Brain microvascular endothelial cell (primary cell): ENCODE results near the gene REXO1.

Experiments
- DNase-seq: peaks from one replicate; pipeline ENCODE4 v3.0.0-alpha.2; 2020
- H3K27ac ChIP-seq: fragments of 250-450 bp; sonication (Bioruptor Pico); 2 replicates; pipeline ENCODE4 v1.5.1; 2020; ENCODE audit warnings: mild to moderate bottlenecking, moderate library complexity
- H3K27me3 ChIP-seq: fragments of 250-450 bp; sonication (Bioruptor Pico); replicated peaks from 2 replicates; pipeline ENCODE4 v1.5.1; 2020; ENCODE audit warnings: mild to moderate bottlenecking
- H3K36me3 ChIP-seq: fragments of 250-450 bp; sonication (Bioruptor Pico); replicated peaks from 2 replicates; pipeline ENCODE4 v1.5.1; 2020; ENCODE audit warnings: mild to moderate bottlenecking
- H3K4me3 ChIP-seq: 2 replicates; pipeline ENCODE4 v1.5.1; 2011; ENCODE audit warnings: low read depth, mild to moderate bottlenecking, control low read depth, low read length, moderate library complexity
- CTCF ChIP-seq: IDR thresholded peaks from 2 replicates; pipeline ENCODE4 v1.5.1; 2011; ENCODE audit warnings: low read depth, mild to moderate bottlenecking, moderate library complexity, low read length, control low read depth, inconsistent platforms; ENCODE audit errors: missing control alignments
- in situ Hi-C: cut with HindIII; loops from 2 replicates; pipeline ENCODE4 v1.10.0; 2017; ENCODE audit warnings: low sequenced_read_pairs, low pct_ligation_motif_present

Gene REXO1

GRCh38 chr19:1768248-1768647 lies 80.0 kb downstream of the REXO1 start:
- H3K27me3 ChIP-seq, result peaks cover 46% of the 10 kb centered on the region

GRCh38 chr19:1767464-1767933 lies 80.8 kb downstream of the REXO1 start:
- DNase-seq, result no peak
- Histone ChIP-seq H3K4me3 (no peak overlapping the region), H3K27me3 (peaks cover 50% of the 10 kb centered on the region), H3K36me3 (no peaks in the 10 kb centered on the region), H3K27ac (no peak overlapping the region)
- in situ Hi-C loops, result no loop called here
- TF ChIP-seq CTCF, result peak; percentile 97

More at GRCh38 chr19:1768248-1768647, 80.0 kb downstream of the REXO1 start:
- H3K27ac ChIP-seq, result no peak overlapping the region
- TF ChIP-seq CTCF, result peak; percentile 55
- no peak for DNase-seq
- in situ Hi-C loops, result no loop called here
- no peaks in the 10 kb centered on the region for H3K36me3 ChIP-seq
- H3K4me3 ChIP-seq, result no peak overlapping the region

GRCh38 chr19:1766800-1767352 lies 81.4 kb downstream of the REXO1 start:
- no peaks in the 10 kb centered on the region for H3K36me3 ChIP-seq
- DNase-seq, result no peak
- peaks cover 56% of the 10 kb centered on the region for H3K27me3 ChIP-seq
- in situ Hi-C loops, result no loop called here
- H3K4me3 ChIP-seq, result no peak overlapping the region
- TF ChIP-seq CTCF, result no peak
- no peak overlapping the region for H3K27ac ChIP-seq

- Histone ChIP-seq H3K27me3 (peaks cover 63% of the 10 kb centered on the region), H3K36me3 (no peaks in the 10 kb centered on the region), H3K27ac (no peak overlapping the region), H3K4me3 (no peak overlapping the region)
- in situ Hi-C loops, result no loop called here
- no peak for DNase-seq
- no peak for TF ChIP-seq CTCF
Observed at GRCh38 chr19:1765904-1766799, 82.1 kb downstream of the REXO1 start.
